HG03139 (cell line): ENCODE results near the gene CDKAL1.

ENCODE experiments used
- ATAC-seq: cut with Tn5 transposase; IDR thresholded peaks from one replicate; pipeline ENCODE4 v1.9.1; 2021; ENCODE audit not compliant: unreplicated experiment

The CDKAL1 gene

DNA sequence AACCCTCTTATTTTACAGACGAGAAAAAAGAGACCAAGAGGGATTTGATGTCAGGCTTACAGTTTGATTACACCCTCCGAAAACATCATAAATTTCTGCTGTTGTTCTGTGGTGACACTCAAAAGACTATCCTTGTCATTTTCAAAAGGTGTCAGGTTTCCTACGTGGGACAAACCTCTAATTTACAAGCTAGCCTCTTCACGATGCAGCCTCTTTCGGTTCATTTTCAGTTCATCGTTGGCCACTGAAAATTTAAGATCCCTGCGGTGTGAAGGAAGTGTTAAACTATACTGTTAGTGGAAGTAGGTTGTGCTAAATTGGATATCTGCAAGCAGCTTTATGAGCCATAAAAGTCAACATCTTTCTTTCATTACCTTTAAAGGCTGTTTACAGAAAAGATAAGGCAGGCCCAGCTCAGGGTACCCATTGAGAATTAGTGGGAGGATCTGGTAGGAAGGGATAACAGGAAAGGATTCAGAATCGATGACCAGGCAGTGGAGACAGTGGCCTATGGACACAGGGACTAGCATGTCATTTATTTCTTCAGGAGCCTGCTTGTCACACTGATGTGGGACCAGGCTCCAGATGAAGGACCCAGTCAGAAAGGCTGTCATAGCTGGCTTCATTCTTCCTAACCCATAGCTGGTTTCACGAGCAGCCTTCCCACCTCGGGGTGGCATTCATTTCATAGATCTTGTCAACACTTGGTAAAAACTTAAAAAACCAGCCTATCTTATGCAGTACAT is 730.2 kb downstream of the CDKAL1 start:
- ATAC-seq, result no peak

DNA sequence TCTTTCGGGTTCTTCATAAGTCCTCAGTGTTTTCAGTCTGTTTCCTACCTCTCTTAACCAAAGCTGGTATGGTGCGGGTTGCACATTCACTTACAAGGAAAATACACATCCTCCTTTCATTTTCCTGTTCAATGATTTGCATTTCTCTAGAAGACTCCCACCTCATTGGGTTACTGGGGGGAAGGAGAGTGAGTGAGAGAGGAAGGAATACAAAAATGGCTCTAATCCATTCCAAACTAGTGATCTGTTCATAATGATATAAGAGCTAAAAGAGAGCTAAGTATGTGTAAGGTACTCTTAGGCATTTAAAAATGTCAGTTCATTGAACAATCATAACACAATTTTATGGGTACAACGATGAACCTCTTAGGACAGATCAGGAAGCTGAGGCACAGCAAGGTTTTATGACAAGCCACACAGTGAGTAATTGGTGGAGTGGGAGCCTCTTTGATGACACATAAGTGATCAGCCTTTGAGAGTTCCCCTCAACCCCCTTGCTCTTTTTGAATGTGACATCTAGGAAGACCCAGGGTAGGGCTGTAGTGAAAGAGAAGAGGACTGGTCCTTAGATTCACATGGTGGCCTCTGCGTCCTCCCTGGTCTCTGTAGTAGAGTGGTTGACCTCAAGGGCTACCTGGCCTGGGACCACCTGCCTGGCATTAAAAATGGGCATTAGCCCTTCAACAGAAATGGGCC is 730.9 kb downstream of the CDKAL1 start:
- ATAC-seq, result no peak

DNA sequence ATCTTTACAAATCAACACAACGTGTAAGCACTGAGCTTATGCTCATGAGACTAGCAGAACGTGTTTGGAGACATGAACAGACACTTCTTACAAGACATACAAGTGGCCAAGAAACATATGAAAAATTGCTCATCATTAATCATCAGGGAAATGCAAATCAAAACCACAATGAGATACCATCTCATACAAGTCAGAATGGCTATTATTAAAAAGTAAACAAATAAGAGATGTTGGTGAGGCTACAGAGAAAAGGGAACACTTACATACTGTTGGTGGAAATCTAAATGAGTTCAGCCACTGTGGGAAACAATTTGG is 731.4 kb downstream of the CDKAL1 start:
- ATAC-seq, result no peak

DNA sequence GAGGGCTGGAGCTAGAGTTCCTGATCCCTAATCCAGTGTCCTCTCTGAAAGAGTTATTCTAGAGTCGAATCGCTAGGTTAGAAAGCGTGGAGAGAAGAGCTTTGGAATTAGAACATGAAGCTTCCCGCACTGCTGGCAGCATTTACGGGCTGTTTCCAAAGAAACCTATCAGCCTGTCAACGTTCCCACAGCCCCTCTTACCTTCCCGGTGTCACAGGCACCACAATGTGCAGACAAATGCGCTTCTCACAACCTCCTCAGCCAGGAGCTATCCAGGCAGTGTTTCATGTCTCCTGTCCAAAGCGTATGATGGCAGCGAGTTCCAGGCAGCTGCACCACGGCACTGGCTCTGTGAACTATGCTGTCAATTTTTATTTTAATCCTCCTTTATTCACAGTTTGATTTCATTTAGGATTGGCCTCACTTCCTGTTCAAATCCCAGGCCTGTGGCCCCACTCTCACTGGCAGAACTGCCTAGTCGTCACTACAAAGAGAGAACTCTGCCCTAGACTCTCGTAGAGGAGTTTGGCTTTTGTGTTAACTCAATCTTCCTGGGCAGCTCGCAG is 736.5 kb downstream of the CDKAL1 start:
- no peak for ATAC-seq

DNA sequence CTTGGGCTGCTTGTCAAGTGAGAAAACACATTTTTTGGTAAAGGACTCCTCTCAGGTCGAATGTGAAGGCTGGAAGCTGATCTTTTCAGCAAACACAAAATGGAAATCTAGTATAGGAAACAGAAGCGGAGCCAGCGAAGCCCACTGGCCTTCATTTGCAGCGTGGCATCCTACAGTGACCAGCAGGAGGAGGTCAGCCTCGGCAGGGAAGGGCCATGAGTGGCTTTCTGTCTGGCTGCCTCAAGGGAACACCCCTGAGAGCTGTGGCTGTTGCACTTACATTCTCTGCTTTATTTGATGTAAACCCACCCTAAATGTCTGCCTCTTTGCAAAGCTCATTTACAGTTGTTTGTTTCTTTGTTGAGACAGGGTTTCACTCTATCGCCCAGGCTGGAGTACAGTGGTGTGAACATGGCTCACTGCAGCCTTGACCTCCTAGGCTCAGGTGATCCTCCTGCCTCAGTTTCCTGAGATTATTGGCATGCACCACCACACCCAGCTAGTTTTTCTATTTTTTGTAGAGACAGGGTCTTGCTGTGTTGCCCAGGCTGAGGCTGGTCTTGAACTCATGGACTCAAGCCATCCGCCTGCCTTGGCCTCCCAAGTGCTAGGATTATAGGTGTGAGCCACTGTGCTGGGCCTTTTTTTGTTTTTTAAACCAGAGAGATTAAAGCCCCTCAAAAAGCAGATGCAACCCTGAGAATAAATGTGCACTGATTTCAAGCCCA is 737.3 kb downstream of the CDKAL1 start:
- ATAC-seq, result no peak

DNA sequence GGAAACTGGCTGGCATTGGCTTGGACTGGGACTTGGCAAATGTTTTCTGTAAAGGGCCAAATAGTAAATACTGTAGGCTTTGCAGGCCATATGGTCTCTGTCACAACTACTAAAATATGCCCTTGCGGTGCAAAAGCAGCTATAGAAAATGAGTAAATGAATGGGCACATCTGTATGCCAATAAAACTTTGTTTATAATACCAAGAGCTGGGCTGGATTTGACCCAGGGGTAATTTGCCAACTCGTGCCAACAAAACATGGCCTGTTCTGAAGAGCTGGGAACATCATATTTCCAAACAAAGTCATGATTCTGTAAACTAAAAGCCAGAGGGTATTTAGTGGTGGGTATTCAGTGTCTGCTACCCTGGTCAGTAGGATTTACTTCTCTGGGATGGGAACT is 739.2 kb downstream of the CDKAL1 start:
- ATAC-seq, result no peak

DNA sequence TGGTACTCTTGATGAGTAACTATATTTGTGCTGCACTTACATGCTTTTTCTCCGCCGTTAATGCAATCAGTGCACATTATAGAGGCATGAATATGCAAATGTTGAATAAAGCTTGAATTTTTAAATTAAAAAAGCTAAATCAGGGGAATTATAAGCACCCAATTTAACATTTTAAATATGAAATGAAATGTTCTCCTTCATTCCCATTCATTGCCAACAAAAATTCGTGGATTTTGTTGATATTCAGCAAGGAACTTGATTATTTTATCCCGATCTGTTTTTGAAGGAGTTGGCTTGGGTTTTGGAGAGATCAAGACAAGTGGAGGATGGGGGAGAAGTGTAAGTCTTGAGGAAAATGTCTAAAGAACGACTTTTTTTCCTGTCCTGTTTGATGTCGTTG is 740.6 kb downstream of the CDKAL1 start:
- no peak for ATAC-seq

DNA sequence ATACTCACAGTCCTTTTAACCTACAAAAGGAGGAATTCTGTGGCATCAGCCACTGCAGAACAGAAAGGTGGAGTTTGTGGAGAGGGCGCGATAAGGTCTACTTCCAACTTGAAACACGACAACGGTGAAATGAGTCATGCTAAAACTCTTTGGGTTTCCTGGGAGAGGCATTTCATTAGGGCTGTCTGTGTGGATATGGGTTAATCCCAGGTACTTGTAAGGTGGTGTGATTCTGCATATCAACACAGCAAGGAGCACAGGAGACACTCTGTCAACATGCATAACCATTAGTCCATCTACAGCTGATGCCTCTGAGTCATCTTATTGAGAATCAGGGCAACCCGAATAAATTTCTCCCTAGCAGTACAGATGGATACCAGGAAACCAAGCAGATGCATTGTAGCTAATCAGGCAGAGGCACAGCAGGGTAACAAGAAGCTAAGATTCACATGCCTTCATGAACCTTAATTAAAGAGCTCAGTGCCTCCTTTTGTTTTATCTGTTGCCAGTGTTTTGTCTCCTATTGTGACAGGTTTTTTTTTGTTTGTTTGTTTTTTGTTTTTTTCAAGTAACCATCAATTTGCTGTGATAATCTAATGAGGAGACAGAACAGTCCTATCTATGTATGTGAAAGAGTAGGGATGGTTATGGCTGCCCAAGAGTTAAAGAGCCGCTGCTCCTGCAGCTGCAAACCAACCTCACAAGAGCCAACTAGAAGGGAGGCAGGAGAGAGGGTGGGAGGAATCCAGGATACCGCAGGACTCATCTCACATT is 743.5 kb downstream of the CDKAL1 start:
- no peak for ATAC-seq

DNA sequence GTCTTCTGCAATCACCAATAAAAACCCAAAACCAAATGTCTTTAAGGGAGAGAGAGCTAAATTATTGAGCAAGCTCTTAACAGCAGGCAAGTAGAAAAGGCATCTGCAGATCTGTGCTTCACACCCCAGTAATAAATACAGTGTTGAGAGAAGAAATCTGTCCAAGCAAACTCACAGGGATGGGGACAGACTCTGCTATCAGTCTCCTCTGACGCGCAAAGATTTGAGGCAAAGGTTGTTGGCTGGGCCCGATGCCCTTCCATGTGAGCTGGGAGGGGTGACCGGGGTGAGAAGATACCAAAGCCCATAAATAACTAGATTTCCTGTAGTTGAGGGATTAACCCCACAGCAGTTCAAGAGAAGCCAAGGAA is 744.1 kb downstream of the CDKAL1 start:
- ATAC-seq, result no peak

DNA sequence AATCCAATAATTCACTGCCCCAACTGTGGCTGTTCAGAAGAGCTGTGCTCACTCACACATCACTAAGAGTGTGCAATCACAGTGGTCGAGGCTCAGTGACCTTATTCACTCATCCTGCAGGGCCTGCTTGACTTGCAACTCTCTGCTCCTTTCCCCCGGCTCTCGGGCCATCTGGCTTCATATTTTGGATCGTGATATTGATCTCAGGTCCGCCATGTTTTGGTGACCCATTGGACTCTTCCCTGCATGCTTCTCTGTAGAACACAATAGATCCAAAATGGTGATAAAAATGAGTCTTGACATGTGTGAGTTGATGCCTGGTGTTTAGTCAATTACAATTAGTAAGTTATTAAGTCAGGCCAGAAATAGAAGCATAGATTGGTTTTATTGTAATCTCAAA is 745.4 kb downstream of the CDKAL1 start:
- no peak for ATAC-seq

DNA sequence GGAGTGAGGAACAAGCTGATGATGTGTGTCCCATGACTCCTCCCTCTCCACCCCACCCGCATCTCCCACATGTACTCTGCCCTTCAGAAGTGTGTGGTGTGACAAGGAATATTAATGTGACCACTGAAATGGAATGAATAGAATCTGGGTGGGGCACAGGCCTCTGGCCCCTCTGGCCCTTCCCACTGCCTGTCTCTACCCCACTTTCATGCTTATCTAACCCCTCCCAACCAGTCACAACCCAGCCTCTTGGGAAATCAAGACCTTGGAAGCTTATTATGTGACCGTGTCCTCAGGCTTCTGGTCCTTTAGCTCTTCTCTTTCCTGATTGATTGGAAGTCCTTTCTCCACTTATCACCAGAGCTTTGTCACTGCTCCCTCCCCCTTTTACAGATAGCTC is 747.1 kb downstream of the CDKAL1 start:
- no peak for ATAC-seq
